ENCODE data around the gene RASL11B. TPM values are rescaled to one million over a fixed set of nuclear protein-coding genes. Genes with fewer than 3 reads are reported as not detected.

The RASL11B gene
- polyA plus RNA-seq, 1 donor (not counting 4 experiments of a cell fraction or from before 2014, with no cell fraction given), result 1.4 TPM

DNA sequence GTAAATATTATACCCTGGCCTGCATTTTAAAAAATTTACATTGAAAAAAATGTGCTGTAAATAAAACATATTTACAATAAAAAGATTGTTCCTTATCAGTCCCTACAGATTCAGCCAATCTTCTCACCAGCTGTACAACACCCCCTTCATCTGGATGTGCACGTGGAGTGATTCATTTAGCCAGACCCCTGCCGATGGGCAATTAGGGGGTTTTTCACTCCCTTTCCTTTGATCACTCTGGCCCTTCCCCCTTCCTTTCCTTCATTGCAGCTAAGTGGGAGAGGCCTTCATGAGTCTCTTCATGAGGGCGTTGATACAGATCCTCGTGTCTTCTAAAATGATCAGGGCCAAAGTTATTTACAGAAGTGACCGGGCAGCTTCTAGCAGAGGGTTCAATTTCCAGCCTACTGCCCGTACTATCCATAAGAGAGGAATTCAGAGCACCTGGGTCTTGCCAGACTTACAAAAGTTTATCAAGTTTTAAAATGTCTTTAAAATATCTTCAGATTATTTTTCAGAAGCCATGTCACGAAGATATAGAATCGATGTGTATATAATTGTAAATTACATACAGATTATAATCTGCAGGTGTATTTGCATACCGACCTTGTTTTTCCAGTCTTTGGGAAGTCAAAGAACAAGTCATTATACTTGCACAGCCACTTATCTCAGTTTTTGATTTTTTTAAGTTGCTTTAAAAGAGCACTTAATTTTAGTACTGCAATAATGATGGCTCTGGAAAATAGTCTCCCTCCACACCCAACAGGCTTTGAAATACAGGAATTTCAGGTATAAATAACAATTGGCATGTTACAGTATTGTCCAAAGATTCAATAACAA lies 21.4 kb upstream of the RASL11B start:
- no peak overlapping the region for H3K4me3 ChIP-seq (ENCODE audit: control insufficient read depth in 2 of 3, extremely low read depth in 1 of 3, insufficient read depth in 2 of 3, low read depth in 1 of 3, low read length in 3 of 3)
- no peaks in the 10 kb centered on the region for H3K9me3 ChIP-seq (ENCODE audit: control insufficient read depth, low read depth, low read length)
- no peaks in the 10 kb centered on the region for H3K36me3 ChIP-seq (ENCODE audit: control insufficient read depth in 2 of 2, extremely low read depth in 1 of 2, insufficient read depth in 2 of 2, low read length in 2 of 2)
- dilution Hi-C loops (cut with MboI; ENCODE audit: extremely low pct_ligation_motif_present, low sequenced_read_pairs), result no loop called here
- peaks cover 47% of the 10 kb centered on the region for H3K4me1 ChIP-seq (ENCODE audit: control insufficient read depth, extremely low read depth, insufficient read depth, low read length)
- H3K9ac ChIP-seq (ENCODE audit: control insufficient read depth, extremely low read depth, insufficient read depth, low read length), result no peak overlapping the region
- no peaks in the 10 kb centered on the region for H3K9me1 ChIP-seq (ENCODE audit: control insufficient read depth, extremely low read depth, insufficient read depth, low read length)
- H3K27ac ChIP-seq (ENCODE audit: control insufficient read depth, insufficient read depth, low read length), result no peak overlapping the region
- peak overlapping the region; percentile 70 for H2AFZ ChIP-seq (ENCODE audit: control insufficient read depth, low read length)
- FAIRE-seq (peak; percentile 9), DNase-seq (ENCODE audit: low read depth, low spot score) (no peak)
- no peaks in the 10 kb centered on the region for H3K27me3 ChIP-seq (ENCODE audit: control insufficient read depth, extremely low read depth, insufficient read depth, low read length)
- H4K20me1 ChIP-seq (ENCODE audit: control insufficient read depth, extremely low read depth, insufficient read depth, low read length), result no peaks in the 10 kb centered on the region
- H3K79me2 ChIP-seq (ENCODE audit: control insufficient read depth, insufficient read depth, low read length), result no peaks in the 10 kb centered on the region
- TF ChIP-seq EZH2 (IDR thresholded peaks at IDR 0.05; ENCODE audit: low read length) (no peak), CTCF (optimal IDR thresholded peaks at IDR 0.05 in 1 of 3, IDR thresholded peaks at IDR 0.05 in 1 of 3, conservative IDR thresholded peaks at IDR 0.05 in 1 of 3; ENCODE audit: extremely low read depth in 1 of 3, insufficient read depth in 2 of 3, low read length in 3 of 3) (no peak)
- H3K4me2 ChIP-seq (ENCODE audit: control insufficient read depth, extremely low read depth, insufficient read depth, low read depth, low read length), result no peak overlapping the region

- H2AFZ ChIP-seq (ENCODE audit: control insufficient read depth, low read length), result no peak overlapping the region
- dilution Hi-C loops (cut with MboI; ENCODE audit: extremely low pct_ligation_motif_present, low sequenced_read_pairs), result no loop called here
- peaks cover 40% of the 10 kb centered on the region for H3K4me1 ChIP-seq (ENCODE audit: control insufficient read depth, extremely low read depth, insufficient read depth, low read length)
These were observed 20.2 kb upstream of the RASL11B start for GRCh38 chr4:52841682-52842456.

More at GRCh38 chr4:52841682-52842456, 20.2 kb upstream of the RASL11B start:
- Histone ChIP-seq H3K79me2 (ENCODE audit: control insufficient read depth, insufficient read depth, low read length) (no peaks in the 10 kb centered on the region), H3K4me3 (ENCODE audit: control insufficient read depth in 2 of 3, extremely low read depth in 1 of 3, insufficient read depth in 2 of 3, low read depth in 1 of 3, low read length in 3 of 3) (no peak overlapping the region), H3K36me3 (ENCODE audit: control insufficient read depth in 2 of 2, extremely low read depth in 1 of 2, insufficient read depth in 2 of 2, low read length in 2 of 2) (no peaks in the 10 kb centered on the region), H3K27ac (ENCODE audit: control insufficient read depth, insufficient read depth, low read length) (no peak overlapping the region), H3K9ac (ENCODE audit: control insufficient read depth, extremely low read depth, insufficient read depth, low read length) (no peak overlapping the region), H4K20me1 (ENCODE audit: control insufficient read depth, extremely low read depth, insufficient read depth, low read length) (no peaks in the 10 kb centered on the region), H3K27me3 (ENCODE audit: control insufficient read depth, extremely low read depth, insufficient read depth, low read length) (no peaks in the 10 kb centered on the region), H3K4me2 (ENCODE audit: control insufficient read depth, extremely low read depth, insufficient read depth, low read depth, low read length) (no peak overlapping the region), H3K9me1 (ENCODE audit: control insufficient read depth, extremely low read depth, insufficient read depth, low read length) (no peaks in the 10 kb centered on the region), H3K9me3 (ENCODE audit: control insufficient read depth, low read depth, low read length) (no peaks in the 10 kb centered on the region)
- TF ChIP-seq EZH2 (IDR thresholded peaks at IDR 0.05; ENCODE audit: low read length), result no peak
- no peak for TF ChIP-seq CTCF (optimal IDR thresholded peaks at IDR 0.05 in 1 of 3, IDR thresholded peaks at IDR 0.05 in 1 of 3, conservative IDR thresholded peaks at IDR 0.05 in 1 of 3; ENCODE audit: extremely low read depth in 1 of 3, insufficient read depth in 2 of 3, low read length in 3 of 3)
- DNase-seq (ENCODE audit: low read depth, low spot score), result no peak
- FAIRE-seq, result no peak

Data from keratinocyte (primary cell).